H7 (cell line): ENCODE measurements around the gene GLCCI1. TPM values are rescaled to one million over a fixed set of nuclear protein-coding genes. Genes with fewer than 3 reads are reported as not detected.
A peak's percentile ranks its signal among the peaks of the same experiment; 100 is the strongest.
"Not testable (repeated sequence)": the region's sequence is repeated elsewhere in the genome, so short reads cannot be mapped to it uniquely, and the experiment has no call there.

ENCODE experiments used
- DNase-seq: peaks from one replicate; pipeline ENCODE4 v3.0.0; 2012
- H3K27me3 ChIP-seq: 2 replicates; pipeline ENCODE4 v1.6.0; 2011; ENCODE audit warnings: mild to moderate bottlenecking, low read length; ENCODE audit not compliant: control insufficient read depth, insufficient read depth
- H3K36me3 ChIP-seq: replicated peaks from 2 replicates; pipeline ENCODE4 v1.5.1; 2011; ENCODE audit warnings: low read length; ENCODE audit not compliant: control insufficient read depth, insufficient read depth
- H3K4me3 ChIP-seq: 2 replicates; pipeline ENCODE4 v1.5.1; 2011; ENCODE audit warnings: low read depth, mild to moderate bottlenecking, control low read depth, low read length, moderate library complexity; ENCODE audit not compliant: insufficient read depth
- total RNA-seq: library from RNA; depleted of rRNA; stranded (reverse); fragments of >200 nt; shearing (Covaris generic); gene quantifications from 2 replicates; pipeline ENCODE4 v1.2.3, GENCODE V29; 2014

Gene GLCCI1
- total RNA-seq, 1 experiment from 2014 or later = 8.9 TPM

DNA sequence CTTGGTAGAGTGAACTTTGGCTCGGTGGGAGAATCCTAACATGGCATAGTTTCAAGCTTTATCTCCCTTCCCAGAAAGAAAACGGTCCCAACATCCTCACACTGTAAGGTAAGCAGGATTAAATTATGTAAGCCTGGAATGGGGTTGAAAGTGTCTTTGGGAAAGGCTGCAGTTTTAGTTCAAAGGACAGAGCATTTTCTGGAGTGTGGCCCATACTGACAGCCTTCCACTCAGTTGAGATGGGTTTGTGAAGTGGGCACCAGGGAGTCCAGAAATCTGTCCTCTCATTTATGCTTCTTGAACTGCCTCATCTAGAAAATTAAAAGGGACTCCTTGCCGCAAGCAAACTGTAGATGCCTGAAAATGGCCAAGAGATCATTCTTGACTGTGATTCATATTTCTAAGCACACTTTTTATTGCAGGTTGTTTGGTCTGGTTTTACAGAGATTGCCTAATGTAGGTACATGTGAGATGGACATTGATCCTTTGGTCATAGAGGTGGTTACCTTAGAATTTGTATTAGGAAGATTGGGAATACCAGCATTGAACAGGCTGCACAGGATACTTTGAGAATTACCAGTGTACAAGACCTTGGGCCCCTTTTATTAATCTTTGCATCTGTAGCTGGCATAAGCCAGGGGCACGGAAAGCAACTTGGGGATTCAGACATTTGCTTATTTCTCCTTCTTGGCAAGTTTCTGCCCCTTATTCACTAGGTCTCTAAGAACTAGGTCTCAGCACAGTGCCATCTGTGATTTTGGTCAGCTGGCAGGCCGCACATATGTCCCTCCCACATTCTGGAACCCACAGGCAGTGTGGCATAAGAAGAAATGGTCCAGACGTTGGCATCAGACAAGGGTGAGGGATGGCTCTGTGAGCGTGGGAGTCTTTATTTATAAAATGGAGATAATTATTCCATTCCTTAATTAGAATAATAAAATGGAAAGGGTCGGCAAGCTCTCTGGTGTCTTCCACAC, 125.9 kb downstream of the GLCCI1 start:
- Histone ChIP-seq H3K27me3 (no peaks in the 10 kb centered on the region), H3K4me3 (no peak overlapping the region), H3K36me3 (no peaks in the 10 kb centered on the region)
- DNase-seq = no peak

DNA sequence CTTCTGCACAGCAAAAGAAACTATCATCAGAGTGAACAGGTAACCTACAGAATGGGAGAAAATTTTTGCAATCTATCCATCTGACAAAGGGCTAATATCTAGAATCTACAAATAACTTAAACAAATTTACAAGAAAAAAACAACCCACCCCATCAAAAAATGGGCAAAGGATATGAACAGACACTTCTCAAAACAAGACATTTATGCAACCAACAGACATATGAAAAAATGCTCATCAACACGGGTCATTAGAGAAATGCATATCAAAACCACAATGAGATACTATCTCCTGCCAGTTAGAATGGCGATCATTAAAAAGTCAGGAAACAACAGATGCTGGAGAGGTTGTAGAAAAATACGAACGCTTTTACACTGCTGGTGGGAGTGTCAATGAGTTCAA, 132.7 kb downstream of the GLCCI1 start:
- not testable (repeated sequence) for DNase-seq, H3K4me3 ChIP-seq, H3K36me3 ChIP-seq, H3K27me3 ChIP-seq

GRCh38 chr7:8103282-8103681, 134.7 kb downstream of the GLCCI1 start:
- H3K36me3 ChIP-seq = no peaks in the 10 kb centered on the region
- H3K4me3 ChIP-seq = no peak overlapping the region
- no peak for DNase-seq
- no peaks in the 10 kb centered on the region for H3K27me3 ChIP-seq

- no peaks in the 10 kb centered on the region for H3K36me3 ChIP-seq
- no peak overlapping the region for H3K4me3 ChIP-seq
- DNase-seq = no peak
- H3K27me3 ChIP-seq = no peaks in the 10 kb centered on the region
Observed at GRCh38 chr7:8105449-8106095, 137.0 kb downstream of the GLCCI1 start.

- peak; percentile 42 for DNase-seq
Observed at GRCh38 chr7:8109196-8110022, 140.8 kb downstream of the GLCCI1 start.

DNA sequence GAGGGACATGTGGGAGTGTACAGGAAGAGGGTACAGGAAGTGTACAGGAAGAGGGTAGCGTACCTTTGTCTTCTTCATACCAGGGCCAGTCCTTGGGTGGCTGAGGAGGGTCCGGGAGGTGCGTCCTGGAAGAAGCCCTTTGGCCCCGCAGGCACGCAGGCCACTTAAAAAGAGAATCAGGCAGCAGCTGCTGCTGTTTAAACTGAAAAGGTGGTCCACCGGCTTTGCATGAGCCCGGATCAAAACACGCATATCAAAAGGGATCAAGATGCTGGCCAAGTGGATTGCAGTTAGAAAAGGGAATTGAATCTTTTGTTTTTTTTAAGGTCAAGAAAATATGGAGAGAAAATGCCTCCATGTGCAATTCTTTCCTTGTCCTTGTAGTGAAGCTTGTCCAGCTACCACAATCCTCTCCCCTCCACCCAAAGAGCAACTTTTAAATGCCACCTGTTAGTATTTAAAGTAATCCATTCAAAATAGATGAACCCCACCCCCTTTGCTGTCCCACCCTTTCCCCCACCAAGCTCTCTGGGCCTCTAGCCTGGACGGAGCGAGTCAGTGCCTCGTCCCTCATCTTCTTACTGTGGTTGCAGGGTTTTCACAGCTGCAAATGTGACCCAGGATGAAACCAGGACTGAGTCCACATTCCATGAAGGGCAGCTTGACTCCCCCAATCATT, 142.8 kb downstream of the GLCCI1 start:
- no peak overlapping the region for H3K4me3 ChIP-seq
- DNase-seq = peak; percentile 52
- no peaks in the 10 kb centered on the region for H3K27me3 ChIP-seq
- H3K36me3 ChIP-seq = no peaks in the 10 kb centered on the region

More at GRCh38 chr7:8109196-8110022, 140.8 kb downstream of the GLCCI1 start:
- Histone ChIP-seq H3K36me3 (no peaks in the 10 kb centered on the region), H3K27me3 (no peaks in the 10 kb centered on the region), H3K4me3 (no peak overlapping the region)

GRCh38 chr7:8112685-8113084, 144.1 kb downstream of the GLCCI1 start:
- no peaks in the 10 kb centered on the region for H3K27me3 ChIP-seq
- no peak for DNase-seq
- H3K36me3 ChIP-seq = no peaks in the 10 kb centered on the region; the same call in 1 of the 2 replicates
- H3K4me3 ChIP-seq = no peak overlapping the region

DNA sequence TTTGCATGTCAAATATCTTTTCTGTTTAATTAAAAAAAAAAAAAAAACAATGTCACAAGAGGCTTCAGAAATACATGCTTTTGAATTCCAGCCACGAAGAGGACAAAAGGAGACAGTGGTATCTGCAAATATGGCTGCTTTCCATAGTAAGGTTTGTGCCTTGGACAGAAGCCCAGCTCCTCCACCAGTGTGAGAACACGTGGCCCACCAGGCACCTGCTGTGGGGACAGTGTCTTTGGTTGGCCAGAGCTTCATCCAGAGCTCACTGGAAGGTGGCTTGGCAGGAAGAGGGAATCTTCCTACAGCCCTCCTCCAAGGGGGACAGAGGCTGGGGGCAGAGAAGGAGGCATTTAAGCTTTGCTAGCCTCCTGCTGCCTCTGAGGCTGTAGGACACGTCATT, 144.6 kb downstream of the GLCCI1 start:
- DNase-seq = no peak
- H3K36me3 ChIP-seq = no peaks in the 10 kb centered on the region; the same call in 1 of the 2 replicates
- H3K4me3 ChIP-seq = no peak overlapping the region
- H3K27me3 ChIP-seq = no peaks in the 10 kb centered on the region

- no peaks in the 10 kb centered on the region for H3K27me3 ChIP-seq
- H3K36me3 ChIP-seq = no peaks in the 10 kb centered on the region; the same call in 1 of the 2 replicates
- DNase-seq = no peak
- H3K4me3 ChIP-seq = no peak overlapping the region
Observed at GRCh38 chr7:8114175-8114574, 145.6 kb downstream of the GLCCI1 start.

DNA sequence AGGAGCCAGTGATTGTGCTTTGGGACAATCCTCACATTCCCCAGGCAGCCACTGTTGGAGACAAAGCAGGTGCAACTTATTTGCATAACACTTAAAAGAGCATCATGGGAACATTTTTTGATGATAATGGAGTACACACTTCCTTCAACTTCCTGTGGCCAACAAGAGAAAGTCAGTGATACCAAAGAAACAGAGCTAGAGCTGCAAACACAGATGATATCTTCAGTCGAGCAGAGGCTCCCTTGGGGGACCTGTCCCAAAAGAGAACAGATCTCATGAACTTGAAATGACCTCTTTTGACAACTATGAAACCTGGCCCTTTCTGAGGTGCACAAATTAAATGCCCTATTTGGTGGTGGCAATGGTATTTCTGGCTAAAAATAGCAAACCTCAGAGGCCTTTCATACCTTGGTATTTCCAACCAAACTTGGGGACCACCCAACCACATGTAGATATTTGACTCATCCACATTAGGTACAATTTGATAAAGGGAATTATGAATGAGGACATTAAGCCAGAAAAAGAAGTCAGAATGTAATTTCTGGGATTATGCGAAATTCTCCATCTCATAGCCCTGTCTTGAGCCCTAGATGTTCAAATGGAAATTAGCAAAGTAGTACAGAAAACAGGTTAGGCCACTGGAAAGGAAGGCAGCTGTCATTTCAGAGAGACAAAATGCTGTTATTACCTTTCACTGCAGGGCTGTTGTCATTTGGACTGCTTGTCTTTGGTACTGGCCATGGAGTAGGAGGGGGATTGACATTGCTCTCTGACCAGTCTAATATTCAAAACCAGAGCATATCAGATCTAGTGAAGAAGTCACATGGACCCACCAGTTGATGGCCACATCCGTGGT, 147.2 kb downstream of the GLCCI1 start:
- Histone ChIP-seq H3K27me3 (no peaks in the 10 kb centered on the region), H3K4me3 (no peak overlapping the region), H3K36me3 (no peaks in the 10 kb centered on the region; the same call in 1 of the 2 replicates)
- no peak for DNase-seq

GRCh38 chr7:8117195-8117594, 148.6 kb downstream of the GLCCI1 start:
- no peak overlapping the region for H3K4me3 ChIP-seq
- H3K27me3 ChIP-seq = no peaks in the 10 kb centered on the region
- no peaks in the 10 kb centered on the region; the same call in 1 of the 2 replicates for H3K36me3 ChIP-seq
- DNase-seq = no peak

- H3K4me3 ChIP-seq = no peak overlapping the region
- DNase-seq = no peak
- H3K27me3 ChIP-seq = no peaks in the 10 kb centered on the region
- H3K36me3 ChIP-seq = no peaks in the 10 kb centered on the region; the same call in 1 of the 2 replicates
Observed at GRCh38 chr7:8119262-8119661, 150.7 kb downstream of the GLCCI1 start.

DNA sequence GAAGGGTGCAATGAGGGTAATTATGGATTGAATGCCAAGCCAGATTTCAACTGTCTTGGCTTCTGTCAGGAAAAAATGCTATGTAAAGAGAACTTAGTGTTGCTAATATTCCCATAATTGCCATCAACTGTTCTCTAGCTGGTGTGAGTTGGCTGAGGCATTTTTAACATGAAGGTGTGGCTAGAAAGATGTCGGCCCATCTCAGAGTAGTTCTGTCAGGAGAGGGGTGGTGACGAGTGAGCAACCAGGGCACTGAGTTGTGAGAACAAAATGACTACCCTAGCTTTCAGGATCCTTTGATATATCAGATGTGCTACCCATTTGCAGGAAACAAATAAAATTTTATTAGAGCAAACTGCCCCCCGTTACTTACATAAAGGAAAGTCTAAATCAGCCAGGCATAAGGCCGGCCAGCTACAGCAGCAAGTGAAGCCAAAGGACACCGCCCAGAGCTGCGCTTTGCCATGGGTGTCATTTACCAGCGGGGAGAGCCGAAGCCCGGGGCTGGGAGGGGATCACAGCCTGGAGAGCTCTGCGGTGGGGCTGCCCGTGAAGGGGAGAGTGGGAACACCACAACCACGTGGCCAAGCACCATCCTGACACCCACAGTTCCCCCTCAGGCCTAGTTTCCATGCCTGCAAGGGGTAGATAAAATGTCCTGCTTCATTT, 151.9 kb downstream of the GLCCI1 start:
- no peaks in the 10 kb centered on the region for H3K27me3 ChIP-seq
- no peaks in the 10 kb centered on the region; the same call in 1 of the 2 replicates for H3K36me3 ChIP-seq
- H3K4me3 ChIP-seq = no peak overlapping the region
- DNase-seq = no peak
